Smooth muscle cell (in vitro differentiated cells): ENCODE data around the gene CEP112. TPM values are rescaled to one million over a fixed set of nuclear protein-coding genes. Genes with fewer than 3 reads are reported as not detected.
"Not testable (repeated sequence)": the region's sequence is repeated elsewhere in the genome, so short reads cannot be mapped to it uniquely, and the experiment has no call there.

Source experiments
- DNase-seq: peaks from one replicate; lab custom pipeline; 2025; ENCODE audit not compliant: unreplicated experiment; lab: John Stamatoyannopoulos, UW
- H2AFZ ChIP-seq: fragments of 200-600 bp; sonication (generic); 2 replicates; pipeline ENCODE4 v1.6.0; 2016; ENCODE audit warnings: antibody characterized with exemption, low read depth, mild to moderate bottlenecking
- H3F3A ChIP-seq: fragments of 200-600 bp; sonication (generic); 2 replicates; pipeline ENCODE4 v1.6.0; 2017; ENCODE audit warnings: antibody characterized with exemption, low read depth
- H3K27ac ChIP-seq: fragments of 200-600 bp; sonication (generic); 2 replicates; pipeline ENCODE4 v1.5.1; 2016; ENCODE audit warnings: low read depth, mild to moderate bottlenecking
- H3K27me3 ChIP-seq: fragments of 200-600 bp; sonication (generic); 2 replicates; pipeline ENCODE4 v1.6.1; 2016; ENCODE audit warnings: low read depth, mild to moderate bottlenecking
- H3K36me3 ChIP-seq: fragments of 200-600 bp; sonication (generic); 2 replicates; pipeline ENCODE4 v1.5.1; 2016; ENCODE audit warnings: low read depth
- H3K4me1 ChIP-seq: fragments of 200-600 bp; sonication (generic); 2 replicates; pipeline ENCODE4 v1.5.1; 2016; ENCODE audit warnings: low read depth
- H3K4me2 ChIP-seq: fragments of 200-600 bp; sonication (generic); 2 replicates; pipeline ENCODE4 v1.6.0; 2016; ENCODE audit warnings: mild to moderate bottlenecking
- H3K4me3 ChIP-seq: fragments of 200-600 bp; sonication (generic); 2 replicates; pipeline ENCODE4 v1.5.1; 2016; ENCODE audit warnings: mild to moderate bottlenecking
- H3K79me2 ChIP-seq: fragments of 200-600 bp; sonication (generic); 2 replicates; pipeline ENCODE4 v1.6.0; 2016; ENCODE audit warnings: low read depth, mild to moderate bottlenecking
- H3K9ac ChIP-seq: fragments of 200-600 bp; sonication (generic); 2 replicates; pipeline ENCODE4 v1.6.0; 2016; ENCODE audit warnings: low read depth
- H3K9me3 ChIP-seq: fragments of 200-600 bp; sonication (generic); replicated peaks from 2 replicates; pipeline ENCODE4 v1.5.1; 2016; ENCODE audit warnings: low read depth
- H4K20me1 ChIP-seq: fragments of 200-600 bp; sonication (generic); 2 replicates; pipeline ENCODE4 v1.6.0; 2016; ENCODE audit warnings: low read depth
- CTCF ChIP-seq: fragments of 200-600 bp; sonication (generic); IDR thresholded peaks from 2 replicates; pipeline ENCODE4 v1.5.1; 2017; ENCODE audit warnings: borderline replicate concordance, mild to moderate bottlenecking, antibody characterized with exemption; ENCODE audit not compliant: insufficient read depth, poor library complexity, severe bottlenecking
- WGBS: methylation state at CpG from one replicate; pipeline ENCODE4 v1.1.7; 2016; ENCODE audit warnings: low lambda C conversion rate; 5-methylcytosine and 5-hydroxymethylcytosine counted together
- polyA plus RNA-seq: library from polyadenylated mRNA; unstranded; fragments of >200 nt; fragmentation: Nextera tagmentation; extraction: Ambion mirVana; gene quantifications from 2 replicates; pipeline ENCODE4 v1.2.1, GENCODE V29; 2016
- total RNA-seq: library from RNA; depleted of rRNA; stranded (reverse); fragments of >200 nt; gene quantifications from 2 replicates; pipeline ENCODE4 v1.2.3, GENCODE V29; 2014

Gene CEP112
- total and polyA plus RNA-seq, 2 experiments from 2014 or later: 8.3 to 9.9 TPM

- no peaks in the 10 kb centered on the region for H3K9me3 ChIP-seq
- peaks cover 8% of the 10 kb centered on the region for H3F3A ChIP-seq
- no peak overlapping the region for H2AFZ ChIP-seq
- no peaks in the 10 kb centered on the region for H3K27me3 ChIP-seq
- H3K9ac ChIP-seq: no peak overlapping the region
- no peaks in the 10 kb centered on the region for H3K79me2 ChIP-seq
- peak overlapping the region; percentile 70 for H3K27ac ChIP-seq
- DNase-seq: no peak
- no peak overlapping the region for H3K4me3 ChIP-seq
- 58% methylated on average over 4 of the region's 4 CpGs for WGBS
- no peaks in the 10 kb centered on the region for H3K36me3 ChIP-seq
- H3K4me1 ChIP-seq: no peaks in the 10 kb centered on the region
- H4K20me1 ChIP-seq: no peaks in the 10 kb centered on the region
- no peak for TF ChIP-seq CTCF
- peak overlapping the region; percentile 33 for H3K4me2 ChIP-seq
These were observed 408.0 kb downstream of the CEP112 start for GRCh38 chr17:65783845-65784334.

GRCh38 chr17:65782104-65782706, 409.7 kb downstream of the CEP112 start:
- not testable (repeated sequence) for H3K4me2 ChIP-seq, H3K4me3 ChIP-seq, H3F3A ChIP-seq, H2AFZ ChIP-seq, DNase-seq, H3K9me3 ChIP-seq, H3K27me3 ChIP-seq, H3K36me3 ChIP-seq, H3K9ac ChIP-seq, H3K79me2 ChIP-seq, H3K4me1 ChIP-seq, H3K27ac ChIP-seq, H4K20me1 ChIP-seq
- 0% methylated on average over 1 of the region's 1 CpG for WGBS

- 79% methylated on average over 1 of the region's 1 CpG for WGBS
- TF ChIP-seq CTCF: no peak
- no peak overlapping the region for H3K4me2 ChIP-seq
- H3F3A ChIP-seq: peaks cover 5% of the 10 kb centered on the region
- H3K9me3 ChIP-seq: no peaks in the 10 kb centered on the region
- H3K36me3 ChIP-seq: no peaks in the 10 kb centered on the region
- no peaks in the 10 kb centered on the region for H3K27me3 ChIP-seq
- no peak overlapping the region for H3K4me3 ChIP-seq
- H2AFZ ChIP-seq: no peak overlapping the region
- no peak overlapping the region for H3K27ac ChIP-seq
- no peaks in the 10 kb centered on the region for H3K79me2 ChIP-seq
- H3K4me1 ChIP-seq: no peaks in the 10 kb centered on the region
- no peaks in the 10 kb centered on the region for H4K20me1 ChIP-seq
- no peak overlapping the region for H3K9ac ChIP-seq
- DNase-seq: no peak
These were observed 411.8 kb downstream of the CEP112 start for GRCh38 chr17:65780111-65780510.

GRCh38 chr17:65776890-65777289, 415.0 kb downstream of the CEP112 start:
- Histone ChIP-seq H3K4me1 (no peaks in the 10 kb centered on the region), H3F3A (peaks cover 3% of the 10 kb centered on the region), H3K27me3 (no peaks in the 10 kb centered on the region), H2AFZ (no peak overlapping the region), H3K79me2 (no peaks in the 10 kb centered on the region), H3K4me2 (no peak overlapping the region), H3K4me3 (no peak overlapping the region), H3K27ac (no peak overlapping the region), H3K9me3 (no peaks in the 10 kb centered on the region), H3K9ac (no peak overlapping the region), H3K36me3 (no peaks in the 10 kb centered on the region), H4K20me1 (no peaks in the 10 kb centered on the region)
- no peak for TF ChIP-seq CTCF
- no peak for DNase-seq
- 63% methylated on average over 3 of the region's 3 CpGs for WGBS
